Karpas-422 (cell line): ENCODE results near the gene CFB. TPM values are rescaled to one million over a fixed set of nuclear protein-coding genes. Genes with fewer than 3 reads are reported as not detected.

Experiments used
- DNase-seq: peaks from one replicate; pipeline ENCODE4 v3.0.0-alpha.2; 2015
- H2AFZ ChIP-seq: fragments of 200-600 bp; sonication (generic); 2 replicates; pipeline ENCODE4 v1.6.1; 2014; ENCODE audit warnings: antibody characterized with exemption, low read length, mixed read lengths
- H3K27ac ChIP-seq: fragments of 200-600 bp; sonication (generic); 2 replicates; pipeline ENCODE4 v1.5.1; 2014; ENCODE audit warnings: mild to moderate bottlenecking, low read length, moderate library complexity
- H3K27me3 ChIP-seq: fragments of 200-600 bp; sonication (generic); 2 replicates; pipeline ENCODE4 v1.6.1; 2014; ENCODE audit warnings: low read length, mixed read lengths
- H3K36me3 ChIP-seq: fragments of 200-600 bp; sonication (generic); 2 replicates; pipeline ENCODE4 v1.6.1; 2014; ENCODE audit warnings: low read length, mixed read lengths; ENCODE audit not compliant: insufficient read depth
- H3K4me1 ChIP-seq: fragments of 200-600 bp; sonication (generic); 2 replicates; pipeline ENCODE4 v1.6.1; 2014; ENCODE audit warnings: mild to moderate bottlenecking, low read length, mixed read lengths
- H3K4me2 ChIP-seq: fragments of 200-600 bp; sonication (generic); 2 replicates; pipeline ENCODE4 v1.6.1; 2014; ENCODE audit warnings: low read length, low read depth, mild to moderate bottlenecking; ENCODE audit not compliant: poor library complexity, severe bottlenecking
- H3K4me3 ChIP-seq: fragments of 200-600 bp; sonication (generic); 2 replicates; pipeline ENCODE4 v1.5.1; 2014; ENCODE audit warnings: mild to moderate bottlenecking, antibody characterized with exemption, low read length, mixed read lengths
- H3K79me2 ChIP-seq: fragments of 200-600 bp; sonication (generic); 2 replicates; pipeline ENCODE4 v1.6.1; 2014; ENCODE audit warnings: mild to moderate bottlenecking, low read length, mixed read lengths
- H3K9ac ChIP-seq: fragments of 200-600 bp; sonication (generic); 2 replicates; pipeline ENCODE4 v1.6.0; 2014; ENCODE audit warnings: low read length
- H3K9me2 ChIP-seq: fragments of 200-600 bp; sonication (generic), shearing (Covaris generic); replicated peaks from 2 replicates; pipeline ENCODE4 v1.6.0; 2014; ENCODE audit warnings: mild to moderate bottlenecking, low read length, moderate library complexity; ENCODE audit not compliant: insufficient read depth
- H3K9me3 ChIP-seq: fragments of 300-700, 200-600 bp; sonication (generic); 2 replicates; pipeline ENCODE4 v1.6.1; 2014; ENCODE audit warnings: low read length, mixed read lengths
- H4K20me1 ChIP-seq: fragments of 200-600 bp; sonication (generic); 2 replicates; pipeline ENCODE4 v1.6.1; 2014; ENCODE audit warnings: mild to moderate bottlenecking, antibody characterized with exemption, low read length, low read depth; ENCODE audit not compliant: insufficient read depth
- total RNA-seq: library from RNA; depleted of rRNA; stranded (reverse); fragments of >200 nt; shearing (Covaris generic); gene quantifications from 2 replicates; pipeline ENCODE4 v1.2.3, GENCODE V29; 2014; ENCODE audit warnings: low replicate concordance; rRNA removed

Gene CFB
- total RNA-seq, result 0.22 TPM in 1 of 2 replicates, not detected in the other

DNA sequence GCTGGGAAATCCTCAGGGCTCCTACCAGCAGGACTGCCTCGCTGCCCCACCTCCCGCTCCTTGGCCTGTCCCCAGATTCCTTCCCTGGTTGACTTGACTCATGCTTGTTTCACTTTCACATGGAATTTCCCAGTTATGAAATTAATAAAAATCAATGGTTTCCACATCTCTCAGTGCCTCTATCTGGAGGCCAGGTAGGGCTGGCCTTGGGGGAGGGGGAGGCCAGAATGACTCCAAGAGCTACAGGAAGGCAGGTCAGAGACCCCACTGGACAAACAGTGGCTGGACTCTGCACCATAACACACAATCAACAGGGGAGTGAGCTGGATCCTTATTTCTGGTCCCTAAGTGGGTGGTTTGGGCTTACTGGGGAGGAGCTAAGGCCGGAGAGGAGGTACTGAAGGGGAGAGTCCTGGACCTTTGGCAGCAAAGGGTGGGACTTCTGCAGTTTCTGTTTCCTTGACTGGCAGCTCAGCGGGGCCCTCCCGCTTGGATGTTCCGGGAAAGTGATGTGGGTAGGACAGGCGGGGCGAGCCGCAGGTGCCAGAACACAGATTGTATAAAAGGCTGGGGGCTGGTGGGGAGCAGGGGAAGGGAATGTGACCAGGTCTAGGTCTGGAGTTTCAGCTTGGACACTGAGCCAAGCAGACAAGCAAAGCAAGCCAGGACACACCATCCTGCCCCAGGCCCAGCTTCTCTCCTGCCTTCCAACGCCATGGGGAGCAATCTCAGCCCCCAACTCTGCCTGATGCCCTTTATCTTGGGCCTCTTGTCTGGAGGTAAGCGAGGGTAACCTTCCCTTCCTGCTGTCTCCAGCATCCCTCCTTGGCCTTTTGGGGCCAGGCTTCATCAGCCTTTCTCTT, at the start of gene CFB:
Gene CFB, plus strand, starts transcription at position 589 of the 863 bp plus-strand sequence. Its CDS starts 127 bp downstream, at position 716.
- Histone ChIP-seq H4K20me1 (no peaks in the 10 kb centered on the region), H2AFZ (no peak within 1 kb of the TSS), H3K4me2 (no peak within 1 kb of the TSS), H3K36me3 (no peaks in the 10 kb centered on the region), H3K79me2 (no peaks in the 10 kb centered on the region), H3K9ac (no peak within 1 kb of the TSS), H3K27me3 (no peaks in the 10 kb centered on the region), H3K4me1 (no peaks in the 10 kb centered on the region), H3K27ac (no peak within 1 kb of the TSS), H3K9me2 (no peaks in the 10 kb centered on the region), H3K9me3 (no peaks in the 10 kb centered on the region), H3K4me3 (no peak within 1 kb of the TSS)
- no peak for DNase-seq

DNA sequence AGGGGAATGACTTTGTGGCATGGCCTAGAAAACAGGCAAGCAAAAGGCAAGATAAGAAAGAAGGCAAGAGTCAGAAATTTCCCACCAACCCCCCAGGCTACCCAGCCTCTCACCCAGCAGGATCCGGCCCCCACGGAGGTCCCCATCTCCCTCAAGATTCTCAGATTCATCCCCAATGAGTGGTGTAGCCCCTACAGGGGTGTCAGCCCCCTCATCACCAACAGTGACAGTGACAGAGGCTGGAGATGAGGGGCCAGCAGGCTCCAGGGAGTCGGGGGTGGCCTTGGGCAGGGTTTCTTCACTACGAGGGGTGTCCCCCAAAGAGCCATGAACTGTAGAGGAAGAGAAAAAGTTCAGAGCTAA, 49.4 kb upstream of the CFB start:
- no peak for DNase-seq
- Histone ChIP-seq H3K27me3 (no peaks in the 10 kb centered on the region), H3K9ac (peak overlapping the region; percentile 91), H3K27ac (peak overlapping the region; percentile 66), H2AFZ (no peak overlapping the region), H4K20me1 (no peaks in the 10 kb centered on the region), H3K9me2 (no peaks in the 10 kb centered on the region), H3K36me3 (peaks cover 21% of the 10 kb centered on the region; the same call in 1 of the 2 replicates), H3K9me3 (no peaks in the 10 kb centered on the region), H3K4me3 (peak overlapping the region; percentile 75), H3K4me2 (peak overlapping the region; percentile 89), H3K79me2 (peaks cover 19% of the 10 kb centered on the region), H3K4me1 (peaks cover 40% of the 10 kb centered on the region)

DNA sequence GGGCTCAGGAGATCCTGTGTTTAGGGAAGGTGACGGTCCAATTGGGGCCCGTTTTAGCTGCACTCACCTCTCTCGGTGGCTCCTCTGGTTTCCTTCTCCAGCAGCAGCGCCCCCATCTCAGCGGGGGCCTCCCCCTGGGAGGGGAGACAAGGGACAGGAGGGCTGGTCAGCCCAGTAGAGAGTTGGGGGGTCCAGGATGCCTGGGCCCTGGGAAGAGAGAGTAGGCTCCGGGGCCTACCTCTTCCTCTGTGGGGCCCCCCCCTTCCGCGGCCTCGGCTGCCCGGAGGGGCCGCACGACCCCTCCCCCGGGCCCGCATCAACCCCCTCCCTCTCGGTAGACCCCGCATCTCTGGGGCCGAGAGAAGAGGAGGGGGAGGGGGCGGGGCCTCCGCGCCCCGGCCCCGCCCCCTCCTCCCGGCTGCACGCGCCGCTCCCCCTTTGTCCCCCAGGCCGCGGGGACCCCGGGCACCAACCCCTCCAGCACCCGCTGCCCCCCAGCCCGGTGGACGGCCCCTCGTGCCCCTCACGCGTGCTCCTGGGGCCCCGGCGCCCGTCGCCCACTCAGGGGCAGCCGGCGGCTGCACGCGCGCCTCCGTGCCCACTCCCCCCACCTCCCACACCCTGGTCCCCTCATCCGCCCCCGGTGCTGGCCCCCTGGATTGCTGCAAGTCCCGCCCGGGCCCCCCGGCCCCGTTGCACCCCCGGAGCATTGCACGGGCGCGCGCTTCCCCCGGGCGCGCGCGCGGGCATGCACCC, 48.9 kb upstream of the CFB start:
- peak; percentile 56 for DNase-seq
- Histone ChIP-seq H3K36me3 (peaks cover 16% of the 10 kb centered on the region; the same call in 1 of the 2 replicates), H3K27me3 (no peaks in the 10 kb centered on the region), H3K9me2 (no peaks in the 10 kb centered on the region), H3K4me3 (peak overlapping the region; percentile 75), H3K4me1 (peaks cover 40% of the 10 kb centered on the region), H3K9me3 (no peaks in the 10 kb centered on the region), H3K27ac (peak overlapping the region; percentile 66), H3K9ac (peak overlapping the region; percentile 91), H4K20me1 (no peaks in the 10 kb centered on the region), H3K79me2 (peaks cover 19% of the 10 kb centered on the region), H3K4me2 (peak overlapping the region; percentile 89), H2AFZ (no peak overlapping the region)

DNA sequence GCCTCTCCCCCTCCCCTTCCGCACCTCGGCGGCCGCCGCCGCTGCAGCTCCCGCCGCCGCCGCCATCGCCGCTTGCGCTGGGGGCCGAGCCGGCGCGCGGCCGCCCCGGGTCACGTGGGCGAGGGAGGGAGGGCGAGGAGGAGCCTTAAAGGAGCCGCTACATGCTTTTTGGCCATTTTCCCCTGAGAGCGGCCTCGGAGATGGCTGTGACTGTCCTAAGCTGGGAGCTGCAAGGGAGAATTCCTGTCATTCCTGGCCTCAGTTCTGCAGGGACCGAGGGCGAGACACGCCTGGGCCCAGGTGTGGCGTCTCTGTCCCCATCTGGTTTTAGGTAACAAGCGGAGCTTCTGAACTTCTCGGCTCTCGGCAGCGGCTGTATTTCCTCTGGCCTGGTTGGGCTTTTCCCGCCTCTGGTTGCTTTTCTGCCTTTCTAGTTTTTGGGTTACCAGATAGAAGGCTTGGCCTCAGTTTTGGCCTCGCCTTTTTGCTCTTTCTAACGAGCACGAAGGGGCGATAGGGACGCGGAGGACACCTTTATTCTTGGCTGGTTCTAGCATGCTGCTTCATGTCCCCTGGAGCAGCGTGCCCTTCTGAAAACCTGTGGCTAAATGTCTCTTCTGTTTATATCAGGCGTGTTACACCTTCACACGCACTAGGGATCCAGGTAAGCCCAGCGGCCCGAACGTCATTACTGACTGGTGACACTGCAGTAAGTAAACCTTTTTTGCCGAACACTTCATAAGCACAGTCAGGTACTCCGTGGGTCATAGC, 48.1 kb upstream of the CFB start, which contains the start of gene EHMT2:
Gene EHMT2, minus strand, starts transcription at position 87 of the 771 bp plus-strand sequence. Its CDS starts 21 bp downstream, at position 66.
- Histone ChIP-seq H3K79me2 (peaks cover 19% of the 10 kb centered on the region), H3K4me3 (peak within 1 kb of the TSS; percentile 75), H3K9ac (peak within 1 kb of the TSS; percentile 91), H3K27me3 (no peaks in the 10 kb centered on the region), H3K4me2 (peak within 1 kb of the TSS; percentile 89), H3K9me3 (no peaks in the 10 kb centered on the region), H3K36me3 (peaks cover 10% of the 10 kb centered on the region; the same call in 1 of the 2 replicates), H2AFZ (peak within 1 kb of the TSS; percentile 8; the same call in 1 of the 2 replicates), H3K4me1 (peaks cover 45% of the 10 kb centered on the region), H3K9me2 (no peaks in the 10 kb centered on the region), H3K27ac (peak within 1 kb of the TSS; percentile 66), H4K20me1 (no peaks in the 10 kb centered on the region)
- DNase-seq, result peak; percentile 95

DNA sequence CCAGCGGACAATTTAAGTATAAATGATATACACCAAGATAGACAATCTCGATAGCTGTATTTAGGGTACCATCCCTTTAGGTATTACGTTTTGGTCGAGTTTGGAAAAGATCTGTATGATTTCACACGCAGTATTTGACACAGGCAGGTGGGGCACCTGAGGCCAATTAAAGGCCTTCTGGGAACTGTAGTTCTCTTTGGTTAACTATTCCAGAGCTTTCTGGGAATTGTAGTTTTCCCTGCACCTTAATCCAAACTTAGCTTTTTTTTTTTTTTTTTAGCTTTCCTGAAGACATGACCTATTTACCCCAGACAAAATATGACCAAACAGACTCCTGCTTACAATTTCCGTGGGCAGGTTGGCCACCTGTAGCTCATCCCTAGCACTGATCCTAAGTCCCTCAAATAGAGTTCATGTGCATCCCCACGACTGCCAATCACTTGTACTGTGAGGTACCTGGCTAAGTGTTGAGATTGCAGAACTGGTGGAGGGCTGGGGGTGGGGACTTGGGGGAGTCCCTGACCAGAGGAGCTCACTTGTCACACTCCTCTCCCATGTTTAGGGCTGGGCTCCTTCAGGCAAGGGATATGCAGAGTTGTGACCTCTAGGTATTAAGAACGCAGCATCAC, 47.4 kb upstream of the CFB start:
- H3K9ac ChIP-seq, result peak overlapping the region; percentile 91
- H3K4me3 ChIP-seq, result peak overlapping the region; percentile 75
- H2AFZ ChIP-seq, result peak overlapping the region; percentile 8; the same call in 1 of the 2 replicates
- no peaks in the 10 kb centered on the region for H3K27me3 ChIP-seq
- H3K9me2 ChIP-seq, result no peaks in the 10 kb centered on the region
- peaks cover 45% of the 10 kb centered on the region for H3K4me1 ChIP-seq
- H3K27ac ChIP-seq, result peak overlapping the region; percentile 51
- peak overlapping the region; percentile 89 for H3K4me2 ChIP-seq
- peak; percentile 79 for DNase-seq
- no peaks in the 10 kb centered on the region for H3K9me3 ChIP-seq
- H3K79me2 ChIP-seq, result peaks cover 19% of the 10 kb centered on the region
- H3K36me3 ChIP-seq, result peaks cover 6% of the 10 kb centered on the region; the same call in 1 of the 2 replicates
- no peaks in the 10 kb centered on the region for H4K20me1 ChIP-seq

DNA sequence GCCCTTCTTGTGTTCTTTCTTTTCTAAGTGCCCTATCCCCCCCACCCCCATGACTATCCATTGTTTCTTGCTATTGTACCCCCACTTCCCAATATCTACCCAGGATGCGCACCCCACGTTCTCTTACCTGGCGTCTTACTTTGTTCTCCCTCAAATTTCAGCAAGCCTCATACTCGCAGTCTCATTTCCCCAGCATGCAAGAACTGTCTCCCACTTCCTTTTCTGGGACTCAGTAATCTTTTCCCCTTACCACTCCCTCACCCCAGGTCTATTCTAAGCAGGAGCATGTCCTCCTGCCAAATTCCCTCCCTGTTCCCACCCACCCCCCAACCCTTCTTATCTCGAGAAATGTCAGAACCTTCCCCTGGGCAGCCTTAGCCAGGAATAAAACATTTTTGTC, 46.7 kb upstream of the CFB start:
- no peaks in the 10 kb centered on the region for H3K9me2 ChIP-seq
- peaks cover 6% of the 10 kb centered on the region; the same call in 1 of the 2 replicates for H3K36me3 ChIP-seq
- H3K9ac ChIP-seq, result peak overlapping the region; percentile 91
- H2AFZ ChIP-seq, result no peak overlapping the region
- no peaks in the 10 kb centered on the region for H3K27me3 ChIP-seq
- peaks cover 19% of the 10 kb centered on the region for H3K79me2 ChIP-seq
- peak overlapping the region; percentile 75 for H3K4me3 ChIP-seq
- peak overlapping the region; percentile 51; the same call in 1 of the 2 replicates for H3K27ac ChIP-seq
- DNase-seq, result no peak
- peak overlapping the region; percentile 89 for H3K4me2 ChIP-seq
- no peaks in the 10 kb centered on the region for H3K9me3 ChIP-seq
- H3K4me1 ChIP-seq, result peaks cover 45% of the 10 kb centered on the region
- H4K20me1 ChIP-seq, result no peaks in the 10 kb centered on the region

DNA sequence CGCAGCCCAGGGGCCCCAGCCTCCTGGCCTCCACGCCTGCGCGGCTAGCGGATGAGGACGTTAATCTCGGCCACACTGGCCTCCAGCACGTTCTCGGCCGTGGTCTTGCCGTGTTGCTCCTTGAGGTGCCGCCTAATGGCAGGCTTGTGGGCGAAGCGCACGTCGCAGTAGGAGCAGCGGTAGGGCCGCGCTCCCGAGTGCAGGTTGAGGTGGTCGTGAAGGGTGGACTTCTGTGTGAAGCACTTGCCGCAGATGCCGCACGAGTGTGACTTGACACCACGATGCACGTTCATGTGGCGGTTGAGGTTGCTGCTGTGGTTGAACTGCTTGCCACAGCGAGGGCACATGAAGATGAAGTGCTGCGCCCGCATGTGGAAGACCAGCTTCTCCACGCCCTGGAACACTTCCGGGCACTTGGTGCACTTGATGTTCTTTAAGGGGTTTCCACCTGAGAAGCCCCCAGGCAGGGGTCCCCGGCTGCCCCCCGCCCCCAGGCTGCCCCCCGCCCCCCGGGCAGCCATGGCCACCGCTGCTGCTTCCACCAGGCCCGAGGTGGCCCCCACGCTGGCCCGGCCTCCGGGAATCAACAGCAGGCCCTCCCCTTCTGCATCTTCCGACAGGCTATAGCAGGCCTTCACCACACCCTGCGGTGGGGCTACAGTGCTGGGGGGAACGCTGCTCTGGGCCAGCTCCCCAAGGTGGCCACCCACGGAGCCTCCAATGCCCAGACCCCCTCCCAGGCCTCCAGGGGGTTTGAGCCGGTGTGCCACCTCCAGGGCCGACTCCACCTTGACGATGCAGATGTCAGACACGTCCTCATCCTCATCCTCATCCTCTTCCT, 45.8 kb upstream of the CFB start:
- peak overlapping the region; percentile 93 for H3K9ac ChIP-seq
- peak overlapping the region; percentile 89 for H3K4me2 ChIP-seq
- H3K36me3 ChIP-seq, result peaks cover 6% of the 10 kb centered on the region; the same call in 1 of the 2 replicates
- no peak for DNase-seq
- H4K20me1 ChIP-seq, result no peaks in the 10 kb centered on the region
- H3K9me2 ChIP-seq, result no peaks in the 10 kb centered on the region
- no peak overlapping the region for H3K27ac ChIP-seq
- H3K79me2 ChIP-seq, result peaks cover 19% of the 10 kb centered on the region
- H3K9me3 ChIP-seq, result no peaks in the 10 kb centered on the region
- no peaks in the 10 kb centered on the region for H3K27me3 ChIP-seq
- H3K4me3 ChIP-seq, result peak overlapping the region; percentile 75; the same call in 1 of the 2 replicates
- peaks cover 45% of the 10 kb centered on the region for H3K4me1 ChIP-seq
- H2AFZ ChIP-seq, result no peak overlapping the region
